Uterus (tissue), 4 donors: ENCODE results near the gene LRFN3. TPM values are rescaled to one million over a fixed set of nuclear protein-coding genes. Genes with fewer than 3 reads are reported as not detected.

ENCODE experiments used
- DNase-seq, 2 donors: peaks; one replicate each; pipeline ENCODE4 v3.0.0-alpha.2; 2019 to 2020
- H3K27ac ChIP-seq, 2 donors: fragments of 200-600 bp; sonication (generic); 1 replicate in 1 of 2; 2 replicates in 1 of 2; pipeline ENCODE4 v1.5.1; 2016 to 2018
- H3K27me3 ChIP-seq, 2 donors: fragments of 200-600 bp; sonication (generic); one replicate each; pipeline ENCODE4 v1.5.1; 2018 to 2019; ENCODE audit warnings: control low read depth in 1 of 2
- H3K36me3 ChIP-seq, 2 donors: fragments of 200-600 bp; sonication (generic); one replicate each; pipeline ENCODE4 v1.5.1; 2019; ENCODE audit warnings: control low read depth in 1 of 2
- H3K4me1 ChIP-seq, 2 donors: fragments of 200-600 bp; sonication (generic); one replicate each; pipeline ENCODE4 v1.5.1; 2018 to 2019; ENCODE audit warnings: control low read depth in 1 of 2
- H3K4me3 ChIP-seq, 2 donors: fragments of 200-600 bp; sonication (generic); 1 replicate in 1 of 2; 2 replicates in 1 of 2; pipeline ENCODE4 v1.5.1; 2018 to 2019; ENCODE audit warnings: mild to moderate bottlenecking in 1 of 2
- H3K9me3 ChIP-seq, 2 donors: fragments of 200-600 bp; sonication (generic); one replicate each; pipeline ENCODE4 v1.5.1; 2019; ENCODE audit warnings: control low read depth in 1 of 2
- CTCF ChIP-seq, 4 experiments: fragments of 200-600 bp in 2 of 4; fragments of 450-650 bp in 2 of 4; sonication (generic) in 2 of 4; IDR thresholded peaks; one replicate each; pipeline ENCODE4 v1.5.1; 2016 to 2019; ENCODE audit warnings: antibody characterized with exemption in 4 of 4, mild to moderate bottlenecking in 2 of 4, moderate library complexity in 1 of 4
- POLR2A ChIP-seq, 2 donors: fragments of 450-650 bp; IDR thresholded peaks; one replicate each; pipeline ENCODE4 v1.6.1; 2016; ENCODE audit warnings: antibody characterized with exemption in 2 of 2, mild to moderate bottlenecking in 1 of 2, moderate library complexity in 1 of 2
- intact Hi-C: fragments of 100-400 bp; cut with DNase I; formaldehyde crosslinking; loops from one replicate; pipeline ENCODE4 v1.15.1; 2023; ENCODE audit warnings: low total_unique reads
- total RNA-seq, 4 donors: library from RNA; depleted of rRNA in 3 of 4; stranded (reverse); fragments of >200 nt in 3 of 4; gene quantifications; one replicate each; pipeline versions ENCODE4 v1.1.0 to v1.2.4, GENCODE V29; 2014 to 2023
- donor health status: DM: yes; HTN: yes; CAD: no.

LRFN3 gene
- total RNA-seq, 4 donors from 2014 or later, result 3.1 to 22.4 (median 9.6) TPM

- no peaks in the 10 kb centered on the region for H3K36me3 ChIP-seq
These were observed 6.1 kb downstream of the LRFN3 start for GRCh38 chr19:35942235-35942634.

GRCh38 chr19:35943321-35944301, 7.4 kb downstream of the LRFN3 start:
- H3K4me1 ChIP-seq, result no peaks in the 10 kb centered on the region
- no peak for DNase-seq
- no peak overlapping the region for H3K27ac ChIP-seq
- H3K9me3 ChIP-seq, result no peaks in the 10 kb centered on the region
- no peak overlapping the region for H3K4me3 ChIP-seq
- no peak for TF ChIP-seq POLR2A (IDR thresholded peaks at IDR 0.05)
- no peak for TF ChIP-seq CTCF (IDR thresholded peaks at IDR 0.05)
- H3K36me3 ChIP-seq, result no peaks in the 10 kb centered on the region
- intact Hi-C loops, result no loop called here
- no peaks in the 10 kb centered on the region for H3K27me3 ChIP-seq

More at GRCh38 chr19:35942235-35942634, 6.1 kb downstream of the LRFN3 start:
- Histone ChIP-seq H3K4me1 (no peaks in the 10 kb centered on the region), H3K4me3 (no peak overlapping the region), H3K9me3 (no peaks in the 10 kb centered on the region), H3K27ac (no peak overlapping the region), H3K27me3 (no peaks in the 10 kb centered on the region)
- no peak for DNase-seq
- intact Hi-C loops, result no loop called here
- no peak for TF ChIP-seq CTCF (IDR thresholded peaks at IDR 0.05)
- no peak for TF ChIP-seq POLR2A (IDR thresholded peaks at IDR 0.05)

GRCh38 chr19:35944556-35944955, 8.4 kb downstream of the LRFN3 start:
- H3K27me3 ChIP-seq, result no peaks in the 10 kb centered on the region
- no peaks in the 10 kb centered on the region for H3K36me3 ChIP-seq
- TF ChIP-seq CTCF (IDR thresholded peaks at IDR 0.05) (no peak), POLR2A (IDR thresholded peaks at IDR 0.05) (no peak)
- no peak for DNase-seq
- intact Hi-C loops, result no loop called here
- no peaks in the 10 kb centered on the region for H3K4me1 ChIP-seq
- no peaks in the 10 kb centered on the region for H3K9me3 ChIP-seq
- no peak overlapping the region for H3K27ac ChIP-seq
- no peak overlapping the region for H3K4me3 ChIP-seq

- no peaks in the 10 kb centered on the region for H3K36me3 ChIP-seq
- no peak for TF ChIP-seq POLR2A (IDR thresholded peaks at IDR 0.05)
- TF ChIP-seq CTCF (IDR thresholded peaks at IDR 0.05), result no peak
- H3K27ac ChIP-seq, result no peak overlapping the region
- intact Hi-C loops, result no loop called here
- H3K4me1 ChIP-seq, result no peaks in the 10 kb centered on the region
- no peaks in the 10 kb centered on the region for H3K27me3 ChIP-seq
- no peak overlapping the region for H3K4me3 ChIP-seq
- no peaks in the 10 kb centered on the region for H3K9me3 ChIP-seq
- no peak for DNase-seq
These were observed 9.1 kb downstream of the LRFN3 start for GRCh38 chr19:35945121-35945790.

GRCh38 chr19:35946203-35946602, 10.0 kb downstream of the LRFN3 start:
- no peak for DNase-seq
- Histone ChIP-seq H3K4me3 (no peak overlapping the region), H3K9me3 (no peaks in the 10 kb centered on the region), H3K36me3 (no peaks in the 10 kb centered on the region), H3K27ac (no peak overlapping the region), H3K4me1 (no peaks in the 10 kb centered on the region), H3K27me3 (no peaks in the 10 kb centered on the region)
- TF ChIP-seq POLR2A (IDR thresholded peaks at IDR 0.05), result no peak
- TF ChIP-seq CTCF (IDR thresholded peaks at IDR 0.05), result no peak
- intact Hi-C loops, result no loop called here
